T47D (cell line): ENCODE results near the gene ETV6.

Source experiments
- DNase-seq, 2 experiments: peaks; one replicate each; pipeline versions ENCODE4 v3.0.0 to v3.0.0-alpha.2; 2011 to 2012; ENCODE audit warnings: low read depth in 1 of 2, low spot score in 1 of 2
- JUND ChIP-seq: IDR thresholded peaks from 2 replicates; pipeline ENCODE4 v1.6.1; 2012; ENCODE audit warnings: low read depth
- in situ Hi-C: cut with HindIII; loops from 2 replicates; pipeline ENCODE4 v1.10.0; 2016; ENCODE audit warnings: low sequenced_read_pairs, low pct_unique_long_range_greater_than_20kb

Gene ETV6

GRCh38 chr12:11840366-11840765 lies 190.9 kb downstream of the ETV6 start:
- in situ Hi-C loops, result no loop called here
- no peak for TF ChIP-seq JUND
- no peak for DNase-seq

GRCh38 chr12:11846488-11846887 lies 197.0 kb downstream of the ETV6 start:
- TF ChIP-seq JUND, result no peak
- no peak for DNase-seq
- in situ Hi-C loops, result no loop called here

GRCh38 chr12:11847539-11847938 lies 198.1 kb downstream of the ETV6 start:
- no peak for DNase-seq
- in situ Hi-C loops, result no loop called here
- TF ChIP-seq JUND, result no peak

- in situ Hi-C loops, result no loop called here
These were observed 200.5 kb downstream of the ETV6 start for GRCh38 chr12:11849757-11850504.

GRCh38 chr12:11853126-11853525 lies 203.7 kb downstream of the ETV6 start:
- TF ChIP-seq JUND, result no peak
- in situ Hi-C loops, result no loop called here
- DNase-seq, result no peak

More at GRCh38 chr12:11849757-11850504, 200.5 kb downstream of the ETV6 start:
- TF ChIP-seq JUND, result no peak
- no peak for DNase-seq

GRCh38 chr12:11854011-11854499 lies 204.6 kb downstream of the ETV6 start:
- in situ Hi-C loops, result no loop called here
- no peak for DNase-seq
- TF ChIP-seq JUND, result no peak

- no peak for DNase-seq
- TF ChIP-seq JUND, result no peak
- in situ Hi-C loops, result no loop called here
These were observed 206.5 kb downstream of the ETV6 start for GRCh38 chr12:11855983-11856374.

- no peak for TF ChIP-seq JUND
- DNase-seq, result no peak
- in situ Hi-C loops, result no loop called here
These were observed 207.5 kb downstream of the ETV6 start for GRCh38 chr12:11856971-11857370.

- in situ Hi-C loops, result no loop called here
- TF ChIP-seq JUND, result no peak
These were observed 210.4 kb downstream of the ETV6 start for GRCh38 chr12:11859705-11860425.

GRCh38 chr12:11861155-11861863 lies 211.8 kb downstream of the ETV6 start:
- in situ Hi-C loops, result no loop called here
- DNase-seq, result no peak
- TF ChIP-seq JUND, result no peak

More at GRCh38 chr12:11859705-11860425, 210.4 kb downstream of the ETV6 start:
- no peak for DNase-seq

GRCh38 chr12:11861864-11862600 lies 212.6 kb downstream of the ETV6 start:
- in situ Hi-C loops, result no loop called here
- no peak for DNase-seq
- no peak for TF ChIP-seq JUND

- DNase-seq, result no peak
- no peak for TF ChIP-seq JUND
- in situ Hi-C loops, result no loop called here
These were observed 213.3 kb downstream of the ETV6 start for GRCh38 chr12:11862798-11863197.
